Hippocampal formation (tissue), 2 donors: ENCODE results near the gene ZFHX3.

Source experiments
- DNase-seq, 2 donors: peaks; one replicate each; lab custom pipeline; 2025; lab: John Stamatoyannopoulos, UW

The ZFHX3 gene

GRCh38 chr16:72950669-72951068 lies 97.3 kb downstream of the ZFHX3 start:
- no peak for DNase-seq

GRCh38 chr16:72948238-72948829 lies 99.6 kb downstream of the ZFHX3 start:
- no peak for DNase-seq

- DNase-seq = no peak
Measured at GRCh38 chr16:72947379-72948237, 100.3 kb downstream of the ZFHX3 start.

- no peak for DNase-seq
Measured at GRCh38 chr16:72946474-72947194, 101.3 kb downstream of the ZFHX3 start.

- no peak for DNase-seq
Measured at GRCh38 chr16:72946063-72946462, 101.9 kb downstream of the ZFHX3 start.

GRCh38 chr16:72945611-72946010 lies 102.3 kb downstream of the ZFHX3 start:
- no peak for DNase-seq

- DNase-seq = no peak
Measured at GRCh38 chr16:72944757-72945485, 103.0 kb downstream of the ZFHX3 start.

GRCh38 chr16:72942021-72942420 lies 105.9 kb downstream of the ZFHX3 start:
- DNase-seq = no peak

GRCh38 chr16:72940886-72941285 lies 107.0 kb downstream of the ZFHX3 start:
- no peak for DNase-seq

- no peak for DNase-seq
Measured at GRCh38 chr16:72939247-72939646, 108.7 kb downstream of the ZFHX3 start.

- no peak for DNase-seq
Measured at GRCh38 chr16:72938795-72939164, 109.1 kb downstream of the ZFHX3 start.

- no peak for DNase-seq
Measured at GRCh38 chr16:72937916-72938794, 109.8 kb downstream of the ZFHX3 start.

GRCh38 chr16:72937360-72937759 lies 110.6 kb downstream of the ZFHX3 start:
- DNase-seq = no peak

- no peak for DNase-seq
Measured at GRCh38 chr16:72936408-72936807, 111.5 kb downstream of the ZFHX3 start.

- DNase-seq = no peak
Measured at GRCh38 chr16:72935896-72936295, 112.0 kb downstream of the ZFHX3 start.

- no peak for DNase-seq
Measured at GRCh38 chr16:72934636-72935403, 113.1 kb downstream of the ZFHX3 start.

- DNase-seq = no peak
Measured at GRCh38 chr16:72932677-72933335, 115.1 kb downstream of the ZFHX3 start.

- DNase-seq = no peak
Measured at GRCh38 chr16:72932050-72932449, 115.9 kb downstream of the ZFHX3 start.

- DNase-seq = no peak
Measured at GRCh38 chr16:72930396-72930795, 117.5 kb downstream of the ZFHX3 start.
